HG02981 (cell line): ENCODE results near the gene RASAL1.

Source experiments
- ATAC-seq: cut with Tn5 transposase; IDR thresholded peaks from one replicate; pipeline ENCODE4 v1.9.1; 2021; ENCODE audit warnings: mild to moderate bottlenecking, moderate library complexity; ENCODE audit not compliant: unreplicated experiment

RASAL1 gene

DNA sequence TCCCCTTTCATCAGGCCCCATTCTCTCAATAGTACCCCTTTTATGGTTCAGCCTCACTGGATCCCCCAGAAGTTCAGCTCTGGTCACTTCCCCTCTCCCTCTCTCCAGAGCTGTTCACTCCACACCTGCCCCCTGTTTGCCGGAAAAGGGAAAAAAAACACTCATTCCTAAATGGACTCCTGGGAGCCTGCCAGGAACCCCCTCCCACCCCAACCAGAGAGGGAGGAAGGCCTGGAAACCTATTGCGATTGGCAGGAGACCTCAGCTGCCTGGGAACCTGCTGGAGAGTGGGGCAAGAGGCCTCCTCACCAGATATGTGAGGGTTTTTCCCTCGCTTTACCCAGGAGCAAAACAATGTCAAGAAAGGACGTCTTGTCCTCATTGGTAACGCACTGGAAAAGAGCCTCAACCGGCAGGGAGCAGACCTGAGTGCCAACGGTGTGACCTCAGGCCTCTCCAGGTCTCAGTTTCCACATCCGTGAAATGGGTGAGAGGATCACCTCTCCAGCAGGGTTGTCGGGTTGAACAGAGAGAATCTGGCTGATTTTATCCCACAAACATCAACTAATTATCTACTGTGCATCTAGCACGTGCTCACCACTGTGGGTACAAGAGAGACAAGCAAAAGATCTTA is 74.4 kb downstream of the RASAL1 start:
- ATAC-seq, result no peak

DNA sequence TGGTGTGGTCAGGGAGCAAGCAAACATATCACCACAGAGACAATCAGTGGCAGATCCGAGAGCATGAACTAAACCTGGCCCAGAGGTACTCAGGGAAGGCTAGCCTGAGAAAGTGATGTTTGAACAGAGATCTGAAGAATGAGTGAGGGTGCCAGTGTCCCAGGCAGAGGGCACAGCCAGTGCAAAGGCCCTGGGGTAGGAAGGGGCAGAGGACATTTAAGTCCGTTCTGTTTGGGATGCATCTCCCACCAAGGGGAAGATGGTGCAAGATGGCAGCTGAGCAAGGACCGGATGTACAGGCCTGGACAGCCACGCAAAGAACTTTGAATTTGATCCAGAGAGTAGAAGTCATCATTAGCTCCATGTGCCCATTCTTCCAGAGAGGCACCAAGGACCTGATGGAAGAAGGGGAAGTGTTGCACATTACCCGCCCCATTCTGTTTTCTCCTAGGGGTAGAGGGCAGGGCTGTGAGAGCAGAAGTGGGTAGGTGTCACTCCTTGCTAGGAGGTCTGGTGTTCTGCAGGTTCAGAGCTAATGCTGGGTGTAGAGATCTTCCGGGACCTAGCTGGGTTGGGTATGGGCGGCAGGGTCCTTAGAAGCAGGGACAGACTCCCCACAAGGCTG is 75.1 kb downstream of the RASAL1 start:
- no peak for ATAC-seq

DNA sequence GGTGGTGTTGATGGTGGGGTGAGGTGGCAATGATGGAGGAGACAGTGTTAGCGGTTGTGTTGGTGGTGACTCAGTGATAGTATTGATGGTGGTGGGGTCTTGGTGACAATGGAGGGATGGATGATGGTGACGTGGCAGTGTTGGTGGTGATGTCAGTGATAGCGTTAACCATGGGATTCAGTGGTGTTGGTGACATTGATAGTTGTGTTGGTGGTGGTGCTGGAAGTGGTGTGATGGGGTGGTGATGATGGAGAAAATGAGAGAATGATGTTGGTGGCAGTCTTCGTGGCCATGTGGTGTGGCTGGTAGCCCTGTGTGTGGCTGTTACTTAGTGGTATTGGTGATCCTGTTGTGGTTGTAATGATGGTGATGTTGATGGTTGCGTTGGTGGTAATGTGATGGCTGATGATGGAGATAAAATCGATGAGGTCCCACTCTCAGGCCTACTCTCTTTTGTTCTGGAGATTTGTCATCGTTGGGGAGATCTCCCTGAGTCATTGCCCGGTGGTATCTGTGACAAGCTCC is 76.4 kb downstream of the RASAL1 start:
- ATAC-seq, result no peak

DNA sequence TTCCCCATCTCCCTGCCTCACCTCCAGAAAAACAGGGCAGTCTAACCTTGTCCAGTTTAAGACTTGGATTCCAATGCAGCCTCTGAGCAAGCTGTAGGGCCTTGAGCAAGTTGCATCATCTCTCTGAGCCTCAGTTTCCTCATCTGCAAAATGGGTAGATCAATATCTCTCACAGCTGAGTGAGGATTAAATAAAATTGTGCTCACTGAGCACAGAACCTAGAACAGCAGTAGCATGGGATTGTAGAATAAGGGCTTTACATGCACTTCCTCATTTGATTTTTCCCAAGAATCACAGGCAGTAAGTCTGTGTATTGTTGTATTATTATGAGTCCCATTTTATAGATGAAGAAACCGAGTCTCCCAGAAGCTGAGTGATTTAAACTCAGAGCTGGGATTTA is 77.0 kb downstream of the RASAL1 start:
- no peak for ATAC-seq

DNA sequence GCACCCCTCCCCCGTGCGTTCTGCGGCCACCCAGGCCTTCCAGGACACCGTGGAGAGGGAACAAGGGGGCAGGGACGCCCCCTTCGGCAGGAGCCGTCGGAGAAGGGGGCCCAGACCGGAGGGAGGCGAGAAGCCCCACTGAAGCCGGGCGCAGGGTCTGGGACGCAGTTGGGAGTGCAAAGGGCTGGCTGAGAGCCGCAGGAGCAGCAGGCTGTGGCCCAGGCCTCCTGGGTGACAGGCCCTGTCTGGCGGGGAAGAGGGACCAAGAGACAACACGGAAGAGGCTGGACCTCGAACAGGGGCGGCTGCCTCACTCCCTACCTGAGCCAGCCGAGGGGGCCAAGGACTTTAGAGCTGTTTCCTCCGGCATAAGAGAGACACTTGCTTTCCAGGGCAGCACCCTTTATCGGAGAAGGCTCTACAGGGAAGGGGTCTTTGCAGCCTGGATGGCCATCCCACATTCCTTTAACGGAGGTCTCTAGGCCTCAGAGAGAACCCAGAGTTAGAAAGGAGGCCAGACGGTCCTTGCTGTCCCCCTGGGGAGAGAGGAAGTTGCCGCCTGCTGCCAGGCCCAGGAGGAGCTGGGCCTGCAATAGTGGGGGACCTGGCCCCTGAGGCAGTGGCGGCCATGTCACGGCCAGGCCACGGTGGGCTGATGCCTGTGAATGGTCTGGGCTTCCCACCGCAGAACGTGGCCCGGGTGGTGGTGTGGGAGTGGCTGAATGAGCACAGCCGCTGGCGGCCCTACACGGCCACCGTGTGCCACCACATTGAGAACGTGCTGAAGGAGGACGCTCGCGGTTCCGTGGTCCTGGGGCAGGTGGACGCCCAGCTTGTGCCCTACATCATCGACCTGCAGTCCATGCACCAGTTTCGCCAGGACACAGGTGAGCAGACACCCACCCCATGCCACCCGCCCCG is 77.7 kb downstream of the RASAL1 start:
- ATAC-seq, result no peak

DNA sequence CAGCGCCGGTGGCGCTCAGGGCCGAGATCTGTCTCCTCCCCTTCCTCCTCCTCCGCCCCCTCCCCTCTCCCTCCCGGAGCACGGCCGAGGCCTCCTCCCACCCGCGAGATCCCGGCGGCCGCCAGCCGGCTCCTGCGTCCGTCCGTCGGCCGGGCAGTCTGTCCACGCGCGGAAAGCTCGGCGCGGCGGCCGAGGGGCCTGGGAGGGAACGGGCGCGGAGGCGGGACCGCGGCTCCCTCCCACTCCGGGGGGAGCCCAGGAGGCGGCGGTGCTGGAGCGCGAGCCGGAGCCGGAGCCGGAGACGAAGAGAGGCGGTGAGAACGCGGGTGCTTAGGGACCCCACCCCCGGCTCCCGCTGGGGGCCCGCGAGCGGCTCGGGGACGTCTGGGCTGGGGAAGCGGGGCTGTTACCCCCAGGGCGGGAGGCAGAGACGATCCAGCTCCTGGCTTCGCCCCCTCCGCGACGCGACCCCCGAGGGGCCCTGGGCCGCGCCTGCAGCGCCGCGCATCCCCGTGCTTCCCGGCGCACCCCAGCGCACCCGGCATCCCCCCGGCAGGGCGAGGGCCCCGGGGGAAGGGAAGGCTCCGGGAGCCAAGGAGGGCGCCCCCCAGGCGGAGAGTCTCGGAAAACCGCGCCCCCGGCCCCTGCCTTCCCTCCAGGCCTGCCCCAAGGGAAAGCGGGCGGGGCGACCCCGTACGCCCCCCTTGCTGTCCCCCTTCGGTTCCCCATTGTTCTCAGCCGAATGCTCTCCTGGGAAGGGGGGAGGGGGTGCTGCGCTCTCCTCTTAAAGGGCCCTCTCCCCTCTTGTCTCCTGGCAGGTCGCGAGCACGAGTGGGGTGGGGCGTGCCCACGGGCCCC is 78.7 kb downstream of the RASAL1 start, which contains the start of gene DTX1:
TSS of gene DTX1 (plus strand) at position 100 of the 858 bp plus-strand sequence. CDS start 1,463 bp downstream, outside the sequence.
- ATAC-seq, result no peak

DNA sequence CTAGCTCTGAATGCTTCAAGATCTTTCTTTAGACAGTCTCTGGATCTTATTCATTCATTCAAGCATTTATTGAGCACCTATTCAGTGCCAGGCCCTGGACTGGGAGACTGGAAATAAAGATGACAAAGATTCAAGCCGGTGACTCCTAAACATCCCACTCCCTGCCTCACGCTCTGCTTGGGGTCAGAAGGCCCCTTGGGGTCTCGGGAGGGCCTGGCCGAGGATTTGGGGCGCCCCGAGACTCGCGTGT is 79.3 kb downstream of the RASAL1 start:
- ATAC-seq, result no peak

DNA sequence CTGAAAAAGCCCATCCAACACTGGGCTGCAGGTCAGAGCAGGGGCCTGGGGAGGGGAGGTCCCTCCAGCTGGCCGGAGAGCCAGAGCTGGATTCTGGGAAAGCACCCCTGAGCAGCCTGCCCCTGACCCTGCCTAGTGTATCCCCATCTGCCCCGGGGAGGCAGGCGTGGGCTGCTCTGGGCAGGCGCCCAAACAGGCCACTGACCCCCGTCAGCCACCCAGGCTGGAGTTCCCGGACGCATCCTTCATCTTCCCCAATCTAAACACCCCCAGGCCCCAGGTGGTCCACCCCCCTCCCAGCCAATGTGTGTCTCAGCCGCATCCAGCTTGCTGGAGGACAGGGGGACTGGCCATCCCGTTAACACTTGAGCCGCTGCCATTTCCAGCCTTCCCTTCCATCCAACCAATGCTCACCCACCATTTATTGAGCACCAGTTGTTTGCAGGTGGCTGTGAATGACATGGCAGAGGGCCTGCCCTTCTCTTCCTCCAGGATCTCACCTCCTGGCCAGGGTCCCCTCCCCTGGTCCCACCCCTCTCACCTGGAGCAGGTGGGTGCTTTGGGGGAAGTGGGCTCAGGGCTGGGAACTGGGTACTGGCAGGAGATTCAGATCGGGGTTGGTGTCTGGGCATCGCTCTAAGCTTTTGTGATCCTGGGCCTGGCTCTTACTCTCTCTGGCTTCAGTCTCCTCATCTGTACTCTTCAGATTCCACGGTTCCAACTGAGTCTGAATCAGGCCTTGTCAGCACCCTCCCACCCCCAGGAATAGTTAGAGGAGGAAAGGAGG is 79.8 kb downstream of the RASAL1 start:
- no peak for ATAC-seq

DNA sequence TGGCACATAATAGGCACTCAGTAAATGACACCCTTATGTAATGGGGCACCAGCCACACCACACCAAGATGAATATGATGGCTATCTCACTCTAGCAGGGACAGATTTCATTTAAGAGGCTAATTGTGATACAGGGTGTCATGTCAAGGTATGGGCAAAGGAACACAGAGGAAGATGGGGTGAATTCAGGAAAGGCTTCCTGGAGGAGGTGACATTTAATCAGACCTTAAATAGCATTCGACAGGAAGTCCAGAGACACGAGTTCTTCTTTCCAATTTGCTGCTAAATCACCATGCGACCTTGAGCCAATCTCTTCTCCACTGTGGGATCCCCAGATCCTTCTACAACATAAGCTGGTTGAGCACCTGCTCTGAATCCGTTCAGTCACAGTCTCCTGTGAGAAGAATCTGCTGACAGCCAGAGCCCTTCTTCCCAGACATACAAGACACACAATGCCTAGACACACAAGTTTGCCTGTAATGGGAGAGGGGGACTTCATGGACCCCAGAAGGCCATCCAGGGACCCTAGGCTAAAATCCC is 80.5 kb downstream of the RASAL1 start:
- no peak for ATAC-seq

DNA sequence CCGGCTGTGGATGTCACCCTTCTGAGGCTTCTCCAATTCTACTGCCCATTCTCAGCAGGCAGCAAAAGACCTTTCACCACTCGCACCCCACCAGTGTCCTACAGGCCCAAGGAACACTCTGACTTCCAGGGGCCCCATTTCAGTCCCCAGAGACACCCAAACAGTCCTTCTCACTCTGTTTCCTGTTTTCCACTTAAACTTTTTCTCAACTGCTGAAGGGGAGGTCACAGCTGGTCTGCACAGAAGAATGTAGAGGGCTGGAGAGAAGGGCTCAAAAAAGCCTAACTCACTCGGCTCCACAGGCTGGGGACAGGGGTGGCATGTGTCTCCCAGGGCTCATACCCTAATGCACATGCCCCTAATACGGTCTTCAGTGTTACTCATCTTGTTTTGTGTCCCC is 83.2 kb downstream of the RASAL1 start:
- ATAC-seq, result no peak

DNA sequence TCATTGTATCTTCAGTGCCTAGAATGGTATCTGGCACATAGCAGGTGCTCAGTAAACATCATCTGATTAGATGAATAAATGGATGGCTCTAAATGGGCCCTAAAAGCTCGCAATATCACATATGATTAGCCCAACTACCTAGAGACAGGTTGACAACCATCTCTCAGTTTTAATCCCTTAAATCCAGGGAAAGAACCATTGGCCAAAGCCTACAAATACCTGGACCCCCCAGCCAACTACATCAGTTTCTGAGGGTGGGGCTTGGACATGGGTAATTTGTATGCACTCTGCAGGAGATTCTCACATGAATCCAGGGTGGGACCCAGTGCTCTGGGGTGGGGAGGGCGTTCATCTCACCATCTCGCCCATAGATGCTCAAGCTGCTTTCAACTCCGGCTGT is 83.8 kb downstream of the RASAL1 start:
- ATAC-seq, result no peak

DNA sequence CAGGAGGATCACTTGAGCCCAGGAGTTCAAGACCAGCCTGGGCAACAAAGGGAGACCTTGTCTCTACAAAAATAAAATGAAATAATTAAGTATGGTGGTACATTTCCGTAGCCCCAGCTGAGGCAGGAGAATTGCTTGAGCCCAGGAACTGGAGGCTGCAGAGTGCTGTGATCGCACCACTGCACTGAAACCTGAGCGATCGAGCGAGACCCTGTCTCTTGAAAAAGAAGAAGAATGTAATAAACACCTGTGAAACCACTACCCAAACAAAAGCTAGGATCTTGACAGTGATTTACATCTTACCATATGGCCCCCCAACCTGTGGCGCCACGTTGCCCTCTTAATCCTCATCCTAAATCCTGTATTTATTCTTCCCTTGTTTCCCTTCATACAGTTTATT is 84.8 kb downstream of the RASAL1 start:
- no peak for ATAC-seq

DNA sequence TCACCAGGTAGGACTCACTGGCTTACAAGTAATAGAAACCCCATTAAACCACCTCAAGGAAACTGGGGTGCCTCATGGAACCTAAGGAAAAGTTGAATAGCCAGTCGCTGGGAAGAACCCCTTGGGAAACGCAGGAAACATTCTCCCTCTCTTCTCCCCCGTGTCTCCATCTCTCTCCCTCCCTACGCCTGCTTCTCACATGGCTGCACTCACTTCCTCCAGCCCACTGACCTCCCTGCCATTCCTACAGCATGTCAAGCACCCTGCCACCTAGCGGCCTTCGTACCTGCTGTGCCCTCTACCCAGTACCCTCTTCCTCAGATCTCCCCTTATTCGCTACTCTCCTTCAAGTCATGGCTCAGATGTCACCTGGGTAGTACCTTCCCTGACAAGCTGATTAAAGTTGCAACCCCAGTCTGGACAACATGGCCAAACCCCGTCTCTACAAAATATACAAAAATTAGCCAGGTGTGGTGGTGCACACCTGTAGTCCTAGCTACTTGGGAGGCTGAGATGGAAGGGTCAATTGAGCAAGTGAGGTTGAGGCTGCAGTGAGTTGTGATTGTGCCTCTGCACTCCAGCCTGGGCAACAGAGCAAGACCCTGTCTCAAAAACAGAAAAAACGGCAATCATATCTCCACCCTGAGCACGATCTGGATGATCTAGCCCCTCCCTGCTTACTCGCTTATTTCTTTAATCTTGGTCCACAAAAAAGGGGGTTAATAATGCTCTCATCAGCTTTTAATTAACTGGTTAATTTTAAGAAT is 85.4 kb downstream of the RASAL1 start:
- ATAC-seq, result no peak
